Ovary (tissue), 9 donors: ENCODE data around the gene KCNH8. TPM values are rescaled to one million over a fixed set of nuclear protein-coding genes. Genes with fewer than 3 reads are reported as not detected.

Source experiments
- DNase-seq, 5 donors: peaks; one replicate each; pipeline ENCODE4 v3.0.0-alpha.2; 2019 to 2020
- H3K27ac ChIP-seq, 2 donors: fragments of 200-600 bp; one replicate each; pipeline versions ENCODE4 v1.5.1 to v1.8.0; 2019 to 2022
- H3K27me3 ChIP-seq: fragments of 200-600 bp; one replicate; pipeline ENCODE4 v1.8.0; 2022
- H3K36me3 ChIP-seq: fragments of 200-600 bp; sonication (generic); one replicate; pipeline ENCODE4 v1.5.1; 2019
- H3K4me1 ChIP-seq: one replicate; pipeline ENCODE4 v1.8.1; 2013; ENCODE audit warnings: mild to moderate bottlenecking, moderate library complexity; ENCODE audit not compliant: insufficient read depth
- H3K4me3 ChIP-seq: fragments of 200-600 bp; sonication (generic); one replicate; pipeline ENCODE4 v1.5.1; 2017
- H3K9me3 ChIP-seq, 2 donors: fragments of 200-600 bp in 1 of 2; sonication (generic) in 1 of 2; one replicate each; pipeline versions ENCODE4 v1.5.1 to v1.8.1; 2013 to 2019; ENCODE audit warnings: mild to moderate bottlenecking in 1 of 2, moderate library complexity in 1 of 2
- EP300 ChIP-seq: sonication (generic); formaldehyde crosslinking; IDR thresholded peaks from one replicate; pipeline ENCODE4 v1.6.1; 2017; ENCODE audit warnings: antibody characterized with exemption
- POLR2A ChIP-seq: fragments of 450-650 bp; IDR thresholded peaks from one replicate; pipeline ENCODE4 v1.6.1; 2017; ENCODE audit warnings: antibody characterized with exemption, mild to moderate bottlenecking, moderate library complexity
- WGBS, 3 donors: extraction: QIAGEN DNeasy Blood & Tissue Kit in 1 of 3; methylation state at CpG; one replicate each; pipeline versions ENCODE4 v1.1.5 to v1.1.7; 2013 to 2017; 5-methylcytosine and 5-hydroxymethylcytosine counted together
- intact Hi-C, 4 donors: fragments of 100-400 bp; cut with DNase I; formaldehyde crosslinking; loops; one replicate each; pipeline versions ENCODE4 v1.11.0 to v1.15.1; 2022 to 2023
- polyA plus RNA-seq, 2 donors: library from polyadenylated mRNA; stranded (reverse); fragments of 200-250 nt in 1 of 2; fragments of 350-450 nt in 1 of 2; fragmentation: Illumina TruSeq in 1 of 2; extraction: RNeasy Lipid Tissue Mini Kit (QIAGEN cat#74804) in 1 of 2; gene quantifications; one replicate each; pipeline ENCODE4 v1.2.3, GENCODE V29; 2013 to 2014
- total RNA-seq, 7 donors: library from RNA; depleted of rRNA in 2 of 7; stranded (reverse); fragments of >200 nt in 2 of 7; fragmentation: NEBNext Ultra II Directional in 3 of 7; extraction: Animal tissue kit (Norgen Biotek cat#: 25700) in 3 of 7; gene quantifications; one replicate each; pipeline versions ENCODE4 v1.1.0 to v1.2.4, GENCODE V29; 2016 to 2023
- TF ChIP-seq, protein P1 (sequence below), 3 donors: fragments of 450-650 bp in 2 of 3; fragments of 200-600 bp in 1 of 3; IDR thresholded peaks; one replicate each; pipeline versions ENCODE4 v1.5.1 to v1.8.0; 2016 to 2022; ENCODE audit warnings: antibody characterized with exemption in 3 of 3, mild to moderate bottlenecking in 1 of 3
- donor health status: DM: no; HTN: no; CAD: no; lungs with moderate emphysema.
- donor health status: DM: no; HTN: no; CAD: no.
- donor health status: Bipolar disorder and iron deficiency.
- donor health status: DM: yes; HTN: yes; CAD: no.
- donor health status: DM: no; HTN: no; CAD: no.
- donor health status: DM: yes; HTN: yes; CAD: no.

Gene KCNH8
- total and polyA plus RNA-seq, 9 donors = 0.05 to 1.4 (median 0.17) TPM; not detected in 1

DNA sequence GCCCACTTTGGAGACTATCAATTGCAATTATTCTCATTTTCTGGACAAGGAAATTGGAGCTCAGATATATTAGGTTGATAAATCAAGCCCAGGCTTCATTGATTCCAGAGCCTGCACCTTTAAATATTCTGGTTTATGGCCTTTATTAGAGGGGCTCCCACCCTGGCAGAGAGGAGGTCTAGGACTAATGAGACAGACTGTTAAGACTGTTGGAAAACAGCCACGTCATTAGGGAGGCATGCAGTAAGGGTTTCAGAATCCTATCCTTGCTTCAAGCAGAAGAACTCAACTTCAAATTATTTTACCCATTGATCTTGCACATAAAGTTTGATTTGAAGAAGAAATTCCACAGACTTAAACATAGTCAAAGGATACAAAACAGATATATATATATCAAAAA, 33.8 kb upstream of the KCNH8 start:
- Histone ChIP-seq H3K9me3 (no peaks in the 10 kb centered on the region), H3K36me3 (no peaks in the 10 kb centered on the region), H3K4me3 (no peak overlapping the region), H3K4me1 (no peaks in the 10 kb centered on the region), H3K27me3 (no peaks in the 10 kb centered on the region), H3K27ac (no peak overlapping the region)
- TF ChIP-seq, protein P1, sequence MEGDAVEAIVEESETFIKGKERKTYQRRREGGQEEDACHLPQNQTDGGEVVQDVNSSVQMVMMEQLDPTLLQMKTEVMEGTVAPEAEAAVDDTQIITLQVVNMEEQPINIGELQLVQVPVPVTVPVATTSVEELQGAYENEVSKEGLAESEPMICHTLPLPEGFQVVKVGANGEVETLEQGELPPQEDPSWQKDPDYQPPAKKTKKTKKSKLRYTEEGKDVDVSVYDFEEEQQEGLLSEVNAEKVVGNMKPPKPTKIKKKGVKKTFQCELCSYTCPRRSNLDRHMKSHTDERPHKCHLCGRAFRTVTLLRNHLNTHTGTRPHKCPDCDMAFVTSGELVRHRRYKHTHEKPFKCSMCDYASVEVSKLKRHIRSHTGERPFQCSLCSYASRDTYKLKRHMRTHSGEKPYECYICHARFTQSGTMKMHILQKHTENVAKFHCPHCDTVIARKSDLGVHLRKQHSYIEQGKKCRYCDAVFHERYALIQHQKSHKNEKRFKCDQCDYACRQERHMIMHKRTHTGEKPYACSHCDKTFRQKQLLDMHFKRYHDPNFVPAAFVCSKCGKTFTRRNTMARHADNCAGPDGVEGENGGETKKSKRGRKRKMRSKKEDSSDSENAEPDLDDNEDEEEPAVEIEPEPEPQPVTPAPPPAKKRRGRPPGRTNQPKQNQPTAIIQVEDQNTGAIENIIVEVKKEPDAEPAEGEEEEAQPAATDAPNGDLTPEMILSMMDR (IDR thresholded peaks at IDR 0.05) = no peak
- no peak for TF ChIP-seq EP300
- TF ChIP-seq POLR2A = no peak
- intact Hi-C loops = no loop called here
- 6 to 20% (median 12%) methylated on average over 1 of the region's 1 CpG for WGBS, 3 donors
- DNase-seq = no peak

DNA sequence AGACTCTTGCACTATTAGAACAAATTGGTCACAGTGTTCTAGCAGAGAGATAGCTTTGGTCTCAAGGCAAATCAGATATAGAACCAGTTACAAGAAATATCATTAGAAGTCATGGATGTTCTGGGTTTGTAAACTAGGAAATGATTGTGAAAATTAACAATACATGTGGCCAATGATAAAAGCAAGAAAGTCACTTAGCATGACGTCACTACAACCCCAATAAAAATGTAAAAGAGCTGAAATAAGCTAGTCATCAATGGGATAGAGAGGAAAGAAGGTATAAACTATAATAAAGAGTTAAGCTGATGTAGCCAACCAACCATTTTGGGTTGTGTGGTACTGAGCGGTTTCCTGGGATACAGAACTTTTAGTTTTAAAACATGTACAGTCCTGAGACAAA, 32.1 kb upstream of the KCNH8 start:
- Histone ChIP-seq H3K27me3 (no peaks in the 10 kb centered on the region), H3K4me3 (no peak overlapping the region), H3K9me3 (no peaks in the 10 kb centered on the region), H3K4me1 (no peaks in the 10 kb centered on the region), H3K27ac (no peak overlapping the region), H3K36me3 (no peaks in the 10 kb centered on the region)
- WGBS, 3 donors = 64 to 78% (median 67%) methylated on average over 2 of the region's 2 CpGs
- intact Hi-C loops = no loop called here
- DNase-seq = no peak
- TF ChIP-seq POLR2A = no peak
- TF ChIP-seq, protein P1 (IDR thresholded peaks at IDR 0.05) = no peak
- no peak for TF ChIP-seq EP300

DNA sequence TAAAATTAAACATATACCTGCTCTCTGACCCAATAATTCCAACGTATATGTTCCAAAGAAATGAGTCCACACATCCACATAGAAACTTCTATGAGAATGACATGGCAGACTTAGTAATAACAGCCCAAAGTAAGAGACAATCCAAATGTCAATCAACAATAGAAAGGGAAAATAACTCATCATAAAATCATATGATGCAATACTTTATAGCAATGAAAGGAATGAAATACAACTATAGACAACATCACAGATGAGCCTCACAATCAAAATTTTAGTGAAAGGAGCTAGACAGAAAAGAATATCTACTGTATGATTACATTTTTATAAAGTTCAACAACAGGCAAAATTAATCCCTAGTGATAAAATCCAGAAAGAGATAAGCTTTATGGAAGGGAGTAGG, 23.6 kb upstream of the KCNH8 start:
- TF ChIP-seq EP300 (no peak), POLR2A (no peak)
- TF ChIP-seq, protein P1 (IDR thresholded peaks at IDR 0.05) = no peak
- Histone ChIP-seq H3K9me3 (no peaks in the 10 kb centered on the region), H3K27me3 (no peaks in the 10 kb centered on the region), H3K4me1 (no peaks in the 10 kb centered on the region), H3K36me3 (no peaks in the 10 kb centered on the region), H3K4me3 (no peak overlapping the region), H3K27ac (no peak overlapping the region)
- intact Hi-C loops = no loop called here
- 84 to 88% (median 87%) methylated on average over 1 of the region's 1 CpG for WGBS, 3 donors
- no peak for DNase-seq

DNA sequence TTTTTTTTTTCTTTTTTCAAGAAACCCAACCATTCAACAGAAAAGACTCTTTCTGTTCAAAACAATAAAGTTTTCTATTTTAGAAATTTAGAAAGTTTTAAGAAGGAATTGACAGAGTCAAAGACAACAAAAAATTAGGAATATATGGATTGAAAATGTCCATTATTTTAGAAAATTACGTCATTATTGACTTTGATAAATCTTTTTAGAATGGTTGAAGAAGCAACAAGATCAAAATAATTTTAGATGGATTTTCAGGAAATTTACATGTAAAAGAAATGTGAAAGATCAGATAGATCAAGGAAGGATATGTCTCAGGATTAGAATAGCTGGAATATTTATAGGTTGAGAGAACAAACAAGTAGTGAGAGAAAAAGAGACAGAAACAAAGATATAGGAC, 8.4 kb upstream of the KCNH8 start:
- H3K27me3 ChIP-seq = no peaks in the 10 kb centered on the region
- no peak for TF ChIP-seq POLR2A
- TF ChIP-seq, protein P1 (IDR thresholded peaks at IDR 0.05) = no peak
- TF ChIP-seq EP300 = no peak
- WGBS, 3 donors = 57 to 79% (median 70%) methylated on average over 1 of the region's 1 CpG
- H3K9me3 ChIP-seq = no peaks in the 10 kb centered on the region
- intact Hi-C loops = no loop called here
- H3K27ac ChIP-seq = no peak overlapping the region
- no peak for DNase-seq
- H3K4me3 ChIP-seq = no peak overlapping the region
- H3K36me3 ChIP-seq = no peaks in the 10 kb centered on the region
- H3K4me1 ChIP-seq = no peaks in the 10 kb centered on the region
